ENCODE results near the gene PANK3.

The PANK3 gene

DNA sequence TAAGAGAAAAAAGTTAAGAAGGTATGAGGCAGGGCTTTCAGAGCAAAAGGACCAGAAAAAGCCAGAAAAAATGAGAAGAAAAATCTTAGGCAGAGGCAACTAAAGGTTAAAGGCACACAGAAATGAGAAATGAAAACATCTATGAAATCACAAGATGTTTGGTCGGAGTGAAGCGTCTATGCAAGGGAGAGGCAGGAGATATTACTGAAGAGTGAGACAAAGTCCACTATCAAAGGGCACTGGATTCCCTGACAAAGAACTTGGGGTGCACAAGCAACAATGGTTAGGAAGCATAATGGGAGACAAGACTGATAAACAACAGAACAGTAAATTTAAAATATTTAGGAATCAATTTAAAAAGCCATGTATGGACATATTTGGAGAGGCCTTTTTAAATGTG is 16.9 kb downstream of the PANK3 start:
- TF ChIP-seq, protein P1, sequence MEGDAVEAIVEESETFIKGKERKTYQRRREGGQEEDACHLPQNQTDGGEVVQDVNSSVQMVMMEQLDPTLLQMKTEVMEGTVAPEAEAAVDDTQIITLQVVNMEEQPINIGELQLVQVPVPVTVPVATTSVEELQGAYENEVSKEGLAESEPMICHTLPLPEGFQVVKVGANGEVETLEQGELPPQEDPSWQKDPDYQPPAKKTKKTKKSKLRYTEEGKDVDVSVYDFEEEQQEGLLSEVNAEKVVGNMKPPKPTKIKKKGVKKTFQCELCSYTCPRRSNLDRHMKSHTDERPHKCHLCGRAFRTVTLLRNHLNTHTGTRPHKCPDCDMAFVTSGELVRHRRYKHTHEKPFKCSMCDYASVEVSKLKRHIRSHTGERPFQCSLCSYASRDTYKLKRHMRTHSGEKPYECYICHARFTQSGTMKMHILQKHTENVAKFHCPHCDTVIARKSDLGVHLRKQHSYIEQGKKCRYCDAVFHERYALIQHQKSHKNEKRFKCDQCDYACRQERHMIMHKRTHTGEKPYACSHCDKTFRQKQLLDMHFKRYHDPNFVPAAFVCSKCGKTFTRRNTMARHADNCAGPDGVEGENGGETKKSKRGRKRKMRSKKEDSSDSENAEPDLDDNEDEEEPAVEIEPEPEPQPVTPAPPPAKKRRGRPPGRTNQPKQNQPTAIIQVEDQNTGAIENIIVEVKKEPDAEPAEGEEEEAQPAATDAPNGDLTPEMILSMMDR (IDR thresholded peaks at IDR 0.05; ENCODE audit: low read length): no peak
- TF ChIP-seq EZH2 (optimal IDR thresholded peaks at IDR 0.05; ENCODE audit: low read depth, low read length) (no peak), EZH2phosphoT487 (IDR thresholded peaks at IDR 0.05; ENCODE audit: low read length) (no peak)
- H3F3A ChIP-seq (ENCODE audit: insufficient read depth, low read length): no peaks in the 10 kb centered on the region
- H3K4me2 ChIP-seq (ENCODE audit: low read depth, low read length): no peak overlapping the region
- no peak for DNase-seq
- peaks cover 13% of the 10 kb centered on the region; the same call in 1 of the 2 replicates for H3K36me3 ChIP-seq (replicated peaks; ENCODE audit: insufficient read depth, low read length)
- no peak overlapping the region for H3K9ac ChIP-seq (ENCODE audit: low read length)
- H3K27me3 ChIP-seq (replicated peaks; ENCODE audit: insufficient read depth, low read length): no peaks in the 10 kb centered on the region
- no peaks in the 10 kb centered on the region for H3K9me3 ChIP-seq (replicated peaks; ENCODE audit: insufficient read depth, low read length)
- H4K20me1 ChIP-seq (ENCODE audit: insufficient read depth, low read length): no peaks in the 10 kb centered on the region
- H3K79me2 ChIP-seq (ENCODE audit: low read length): peaks cover 24% of the 10 kb centered on the region
- no peak overlapping the region for H3K27ac ChIP-seq (ENCODE audit: low read length)
- H3K9me2 ChIP-seq (replicated peaks; ENCODE audit: insufficient read depth, low read length): no peaks in the 10 kb centered on the region
- H3K4me1 ChIP-seq (ENCODE audit: low read length): no peaks in the 10 kb centered on the region
- H3K4me3 ChIP-seq (ENCODE audit: low read length): no peak overlapping the region
- no peak overlapping the region for H2AFZ ChIP-seq (ENCODE audit: low read length)

DNA sequence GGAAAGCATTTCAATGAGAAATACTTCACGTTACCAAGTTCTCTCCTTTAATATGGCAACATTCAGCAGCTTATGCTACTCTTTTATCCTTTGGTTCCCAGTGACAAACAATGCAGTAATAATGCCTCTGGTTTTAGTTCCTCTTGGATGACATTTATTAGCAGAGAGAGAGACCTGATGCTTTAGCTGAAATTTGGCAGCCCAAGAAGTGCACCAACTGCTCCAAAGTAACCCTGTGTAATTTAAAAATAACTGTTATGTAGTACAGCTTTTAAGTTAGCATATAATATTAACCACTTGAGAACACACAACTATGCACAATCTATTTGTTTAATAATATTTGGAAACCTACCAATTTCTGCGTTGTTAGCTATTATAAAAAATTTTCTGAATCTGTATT is 21.8 kb downstream of the PANK3 start:
- Histone ChIP-seq H3K4me3 (ENCODE audit: low read length) (no peak overlapping the region), H3F3A (ENCODE audit: insufficient read depth, low read length) (no peaks in the 10 kb centered on the region), H3K36me3 (replicated peaks; ENCODE audit: insufficient read depth, low read length) (peaks cover 17% of the 10 kb centered on the region; the same call in 1 of the 2 replicates), H3K27ac (ENCODE audit: low read length) (no peak overlapping the region), H3K4me2 (ENCODE audit: low read depth, low read length) (no peak overlapping the region), H3K4me1 (ENCODE audit: low read length) (no peaks in the 10 kb centered on the region), H2AFZ (ENCODE audit: low read length) (no peak overlapping the region), H3K79me2 (ENCODE audit: low read length) (no peaks in the 10 kb centered on the region), H3K9me2 (replicated peaks; ENCODE audit: insufficient read depth, low read length) (no peaks in the 10 kb centered on the region), H3K27me3 (replicated peaks; ENCODE audit: insufficient read depth, low read length) (no peaks in the 10 kb centered on the region), H3K9me3 (replicated peaks; ENCODE audit: insufficient read depth, low read length) (no peaks in the 10 kb centered on the region), H3K9ac (ENCODE audit: low read length) (no peak overlapping the region), H4K20me1 (ENCODE audit: insufficient read depth, low read length) (no peaks in the 10 kb centered on the region)
- no peak for DNase-seq
- TF ChIP-seq EZH2 (optimal IDR thresholded peaks at IDR 0.05; ENCODE audit: low read depth, low read length) (no peak), EZH2phosphoT487 (IDR thresholded peaks at IDR 0.05; ENCODE audit: low read length) (no peak)
- TF ChIP-seq, protein P1 (IDR thresholded peaks at IDR 0.05; ENCODE audit: low read length): no peak

DNA sequence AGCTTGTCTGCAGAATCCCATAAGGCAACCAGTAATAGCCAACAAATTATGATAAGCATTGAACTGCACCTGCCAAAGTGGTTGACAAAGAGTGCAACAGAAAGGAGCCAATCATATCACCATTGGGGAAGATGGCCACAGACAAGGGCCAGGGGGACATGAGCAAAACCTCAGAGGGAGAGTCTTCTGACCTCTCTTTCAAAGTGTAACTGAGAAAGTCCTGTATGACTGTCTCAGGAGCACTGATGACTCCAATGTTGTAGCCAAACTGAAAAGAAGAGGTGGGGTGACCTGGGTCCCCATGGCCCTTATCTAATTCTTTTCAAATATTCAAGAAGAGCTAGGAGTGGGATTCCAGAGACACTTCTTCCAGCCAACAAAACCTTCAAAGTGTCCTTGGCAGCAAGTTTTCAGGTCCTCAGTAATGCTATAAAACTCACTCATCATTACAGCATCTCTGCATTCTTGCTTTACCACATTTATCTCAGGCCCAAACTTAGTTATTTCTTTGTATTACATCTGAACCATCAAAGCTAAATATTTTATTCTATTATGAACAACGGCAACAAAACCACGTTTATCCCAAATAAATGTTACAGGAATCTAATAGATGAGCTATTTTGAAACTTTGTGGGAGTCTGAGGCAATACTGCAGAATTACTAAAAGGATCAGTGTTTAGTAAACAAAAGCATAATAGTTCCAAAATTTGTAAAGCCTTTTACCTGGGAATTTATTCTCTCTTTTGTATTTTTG is 25.6 kb downstream of the PANK3 start:
- no peak for DNase-seq
- TF ChIP-seq, protein P1 (IDR thresholded peaks at IDR 0.05; ENCODE audit: low read length): no peak
- TF ChIP-seq EZH2 (optimal IDR thresholded peaks at IDR 0.05; ENCODE audit: low read depth, low read length): no peak
- Histone ChIP-seq H3K9me3 (replicated peaks; ENCODE audit: insufficient read depth, low read length) (no peaks in the 10 kb centered on the region), H4K20me1 (ENCODE audit: insufficient read depth, low read length) (no peaks in the 10 kb centered on the region), H3K4me3 (ENCODE audit: low read length) (no peak overlapping the region), H3K27me3 (replicated peaks; ENCODE audit: insufficient read depth, low read length) (no peaks in the 10 kb centered on the region), H3K4me2 (ENCODE audit: low read depth, low read length) (no peak overlapping the region), H2AFZ (ENCODE audit: low read length) (no peak overlapping the region), H3K79me2 (ENCODE audit: low read length) (no peaks in the 10 kb centered on the region), H3K9ac (ENCODE audit: low read length) (no peak overlapping the region), H3F3A (ENCODE audit: insufficient read depth, low read length) (no peaks in the 10 kb centered on the region), H3K9me2 (replicated peaks; ENCODE audit: insufficient read depth, low read length) (no peaks in the 10 kb centered on the region), H3K27ac (ENCODE audit: low read length) (no peak overlapping the region), H3K36me3 (replicated peaks; ENCODE audit: insufficient read depth, low read length) (peaks cover 4% of the 10 kb centered on the region; the same call in 1 of the 2 replicates), H3K4me1 (ENCODE audit: low read length) (no peaks in the 10 kb centered on the region)

Measured in MM.1S (cell line).